DMS153 treated with DMSO at 0.1 percent for 48 hours (cell line): ENCODE data around the gene RBMS1.

ENCODE experiments used
- DNase-seq: peaks from one replicate; lab custom pipeline; 2025; ENCODE audit not compliant: unreplicated experiment; lab: John Stamatoyannopoulos, UW

Gene RBMS1

GRCh38 chr2:160288324-160288723 is 205.3 kb downstream of the RBMS1 start:
- DNase-seq = no peak

DNA sequence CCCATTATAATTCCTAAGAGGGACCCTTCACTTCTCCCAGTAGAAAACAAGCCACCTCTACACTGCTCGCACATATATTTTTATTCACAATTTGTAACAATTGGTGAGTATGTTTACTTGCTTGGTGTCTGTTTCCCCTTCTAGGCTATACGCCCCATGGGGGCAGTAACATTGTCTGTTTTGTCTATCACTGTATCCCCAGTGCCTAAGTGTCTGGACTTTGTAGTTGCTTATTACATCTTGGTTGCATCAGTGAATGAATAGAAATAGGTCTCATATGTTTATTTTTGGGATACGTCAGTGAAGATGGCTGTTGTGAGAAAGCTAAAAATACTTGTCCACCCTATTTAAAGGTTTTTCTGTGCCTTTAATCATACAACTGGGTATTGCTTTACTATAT is 206.1 kb downstream of the RBMS1 start:
- no peak for DNase-seq

GRCh38 chr2:160286551-160286950 is 207.1 kb downstream of the RBMS1 start:
- no peak for DNase-seq

DNA sequence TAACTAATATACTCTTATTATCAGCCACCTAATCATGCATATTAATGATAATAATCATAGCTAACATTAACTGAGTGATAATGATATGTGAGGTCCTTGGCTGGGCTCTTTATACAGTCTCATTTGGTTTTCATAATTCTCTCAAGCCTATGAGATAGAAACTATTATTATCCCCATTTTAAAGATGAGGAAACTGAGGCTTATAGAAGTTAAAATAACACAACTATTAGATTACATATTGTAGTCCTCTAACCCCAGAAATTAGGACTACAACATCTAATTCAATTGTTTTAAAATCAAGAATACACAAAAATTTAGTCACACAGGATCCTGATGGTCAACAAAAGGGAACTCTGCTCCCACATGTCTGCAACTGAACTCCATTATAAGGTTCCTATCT is 209.9 kb downstream of the RBMS1 start:
- DNase-seq = no peak

GRCh38 chr2:160282063-160282580 is 211.5 kb downstream of the RBMS1 start:
- no peak for DNase-seq

DNA sequence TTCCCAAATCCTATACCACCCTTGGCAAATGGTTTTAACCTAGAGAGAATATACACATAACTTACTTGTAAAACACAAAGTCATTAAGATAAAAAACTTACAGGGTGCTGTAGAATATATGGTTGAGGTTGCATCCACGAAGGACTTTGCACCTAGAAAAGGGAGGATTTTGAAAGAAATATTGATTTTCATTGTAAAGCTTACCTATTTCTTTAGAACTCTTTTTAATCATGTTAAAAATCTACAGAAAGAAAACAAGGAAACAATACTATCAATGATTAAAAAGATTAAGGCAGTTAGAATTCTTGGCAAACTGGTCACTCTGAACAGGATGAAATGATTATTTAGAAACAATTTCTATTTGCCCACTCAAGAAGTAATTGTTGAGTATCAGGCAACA is 212.4 kb downstream of the RBMS1 start:
- DNase-seq = no peak

DNA sequence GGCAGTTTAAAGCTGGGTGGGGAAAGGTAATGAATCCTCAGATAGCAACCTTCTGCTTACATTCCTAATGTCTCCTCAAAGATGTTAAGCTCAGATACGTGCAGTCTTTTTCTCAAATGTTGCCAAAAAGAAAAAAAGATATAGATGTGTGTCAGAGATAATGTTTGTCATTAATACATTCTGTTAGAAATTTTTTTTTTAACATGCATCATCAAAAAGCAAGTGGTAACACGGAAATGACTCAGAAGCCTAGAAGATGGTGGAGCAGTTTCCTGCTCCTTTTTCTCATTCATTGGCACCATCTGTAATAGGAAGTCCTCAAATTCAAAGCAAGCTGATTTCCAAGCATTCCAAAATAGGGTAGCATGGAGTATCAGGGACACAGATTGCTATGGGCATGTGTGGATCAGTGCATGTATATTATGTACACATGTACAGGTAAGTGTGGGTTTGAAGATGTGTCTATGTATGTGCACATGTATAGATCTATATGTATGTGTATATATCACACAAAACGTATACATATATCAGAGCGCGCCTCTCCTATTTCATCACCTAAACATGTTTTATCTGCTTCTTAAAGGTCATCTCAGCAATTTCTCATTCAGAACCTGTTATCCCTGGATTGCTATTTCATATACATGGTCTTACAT is 213.7 kb downstream of the RBMS1 start:
- no peak for DNase-seq

DNA sequence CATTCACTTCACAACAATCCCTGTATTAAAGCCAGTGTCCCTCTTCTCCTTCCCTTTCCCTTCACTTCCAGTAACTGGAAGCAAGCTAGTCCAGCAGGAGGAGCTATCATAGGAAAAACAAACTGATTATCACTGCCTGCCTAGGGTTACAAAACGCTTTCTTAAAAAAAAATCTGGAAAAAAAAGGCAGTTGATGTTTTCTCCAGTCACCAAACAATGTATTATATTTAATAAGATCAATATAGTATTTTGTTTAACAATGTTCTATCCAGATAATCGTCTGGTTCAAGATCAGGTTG is 214.8 kb downstream of the RBMS1 start:
- no peak for DNase-seq

DNA sequence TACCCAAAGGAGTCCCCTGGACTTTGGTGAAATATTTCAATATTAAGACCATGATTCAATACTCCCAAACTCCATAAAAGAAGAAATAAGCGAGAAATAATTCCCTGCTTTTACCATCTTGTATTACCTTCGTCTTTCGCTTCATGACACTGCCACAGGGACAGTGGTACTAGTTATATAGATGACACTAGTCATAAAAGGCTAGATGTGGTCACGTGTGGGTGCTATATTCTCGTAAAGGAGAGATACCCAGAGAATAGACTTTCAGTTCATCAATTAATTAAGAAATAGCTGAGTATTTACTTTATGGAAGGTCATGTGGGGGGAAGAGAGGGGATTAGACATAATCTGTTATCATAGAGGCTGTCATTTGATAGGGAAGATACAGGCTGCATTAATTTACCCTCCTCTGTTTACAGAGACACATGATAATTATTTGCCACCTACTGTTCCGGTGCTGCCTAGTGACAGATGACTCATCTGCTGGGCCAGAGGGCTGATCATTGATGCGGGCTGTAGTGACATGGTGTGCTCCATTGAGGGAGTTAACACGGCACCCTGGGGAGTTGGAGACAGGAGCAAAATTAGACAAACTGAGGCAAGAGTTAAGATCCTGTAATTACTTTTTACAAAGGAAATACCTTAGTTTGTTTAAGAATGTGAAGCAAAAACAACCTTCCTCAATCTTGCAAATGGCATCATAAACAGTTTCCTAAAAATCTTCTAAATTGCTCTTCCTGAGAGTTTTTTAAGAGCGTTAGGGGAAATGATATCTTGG is 215.3 kb downstream of the RBMS1 start:
- DNase-seq = no peak

DNA sequence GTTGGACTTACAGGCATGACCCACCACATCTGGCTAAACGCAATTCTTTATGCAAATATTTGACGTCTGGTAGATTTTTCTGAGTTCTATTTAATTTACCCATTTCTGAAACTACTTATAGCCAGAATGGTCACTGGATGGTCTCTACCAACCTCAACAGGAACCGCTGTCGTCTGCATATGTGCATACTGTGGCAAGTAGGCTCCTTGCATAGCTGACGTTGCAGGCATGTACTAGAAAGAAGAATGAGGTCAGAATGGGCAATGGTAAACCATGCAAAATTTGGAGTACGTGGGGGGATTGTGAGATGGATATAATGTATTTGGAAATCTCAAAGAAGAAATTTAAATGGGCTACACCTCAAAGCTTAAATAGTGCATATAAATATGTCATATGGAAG is 216.5 kb downstream of the RBMS1 start:
- DNase-seq = no peak

- DNase-seq = no peak
These were observed 218.0 kb downstream of the RBMS1 start for GRCh38 chr2:160275656-160276055.

DNA sequence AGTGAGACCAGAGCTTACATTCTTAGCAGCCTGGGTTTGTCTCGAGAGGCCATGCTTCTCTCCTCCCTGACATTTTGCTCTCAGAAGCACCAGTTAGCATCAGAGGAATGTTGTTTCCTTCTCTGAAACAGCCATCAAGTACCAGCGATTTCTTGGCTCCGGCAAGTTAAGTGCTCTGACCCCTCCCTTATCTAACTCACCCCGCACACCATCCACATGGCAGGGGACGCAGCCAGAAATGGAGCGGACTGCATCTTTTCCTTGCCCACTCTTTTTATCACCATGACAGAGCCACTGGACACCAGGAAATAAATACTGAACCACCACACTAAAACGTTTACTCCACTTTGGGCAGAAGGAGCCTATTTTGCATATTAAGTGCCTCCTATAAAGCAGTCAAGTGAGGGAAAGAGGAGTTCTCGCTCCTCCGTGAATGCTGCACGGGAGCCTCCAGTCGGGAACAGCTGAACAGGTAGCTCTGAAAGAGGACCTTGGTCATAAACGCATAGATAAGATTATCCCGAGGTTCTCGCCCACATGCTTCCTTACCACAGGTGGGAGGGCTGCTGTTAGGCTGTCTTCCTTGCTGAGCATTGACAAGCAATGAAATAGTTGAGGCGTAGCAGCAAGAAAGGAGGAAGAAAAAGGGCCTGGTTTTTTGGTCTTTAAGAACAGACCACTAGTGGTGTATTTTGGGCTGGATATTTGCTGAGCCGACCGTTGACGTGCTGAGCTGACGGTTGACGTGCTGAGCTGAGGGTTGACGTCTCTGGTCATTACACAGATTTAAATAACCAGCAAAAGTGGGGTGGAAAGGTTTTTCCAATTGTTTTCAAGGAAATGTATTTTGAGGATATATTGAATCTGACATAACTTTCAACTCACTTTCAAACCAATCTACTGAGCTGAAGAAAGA is 222.2 kb downstream of the RBMS1 start:
- DNase-seq = no peak

DNA sequence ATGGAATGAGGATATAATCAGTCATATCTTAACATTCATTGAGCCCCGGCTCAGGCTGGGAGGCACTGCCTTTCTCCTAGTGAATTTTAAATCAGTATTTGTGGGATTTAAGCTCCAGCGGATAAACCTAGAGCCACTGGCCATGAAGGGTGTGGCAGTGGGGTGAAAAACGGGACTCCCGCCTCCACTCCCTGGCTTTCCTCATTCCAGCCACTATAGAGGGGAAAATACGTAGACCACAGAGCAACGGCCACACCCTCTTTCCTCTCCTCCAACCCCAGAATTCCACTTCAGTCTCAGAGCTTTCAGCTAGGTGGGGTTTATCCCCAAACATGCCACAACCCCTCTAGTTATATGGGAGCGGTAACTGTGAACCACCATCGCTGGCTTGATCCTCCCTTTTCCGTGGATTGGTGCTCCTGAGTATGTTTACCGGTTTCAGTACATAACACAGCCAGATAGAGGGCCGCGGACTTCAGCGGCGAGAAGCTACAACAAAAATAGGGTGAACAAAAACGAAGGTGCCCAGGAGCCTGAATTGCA is 223.0 kb downstream of the RBMS1 start:
- peak; percentile 29 for DNase-seq

DNA sequence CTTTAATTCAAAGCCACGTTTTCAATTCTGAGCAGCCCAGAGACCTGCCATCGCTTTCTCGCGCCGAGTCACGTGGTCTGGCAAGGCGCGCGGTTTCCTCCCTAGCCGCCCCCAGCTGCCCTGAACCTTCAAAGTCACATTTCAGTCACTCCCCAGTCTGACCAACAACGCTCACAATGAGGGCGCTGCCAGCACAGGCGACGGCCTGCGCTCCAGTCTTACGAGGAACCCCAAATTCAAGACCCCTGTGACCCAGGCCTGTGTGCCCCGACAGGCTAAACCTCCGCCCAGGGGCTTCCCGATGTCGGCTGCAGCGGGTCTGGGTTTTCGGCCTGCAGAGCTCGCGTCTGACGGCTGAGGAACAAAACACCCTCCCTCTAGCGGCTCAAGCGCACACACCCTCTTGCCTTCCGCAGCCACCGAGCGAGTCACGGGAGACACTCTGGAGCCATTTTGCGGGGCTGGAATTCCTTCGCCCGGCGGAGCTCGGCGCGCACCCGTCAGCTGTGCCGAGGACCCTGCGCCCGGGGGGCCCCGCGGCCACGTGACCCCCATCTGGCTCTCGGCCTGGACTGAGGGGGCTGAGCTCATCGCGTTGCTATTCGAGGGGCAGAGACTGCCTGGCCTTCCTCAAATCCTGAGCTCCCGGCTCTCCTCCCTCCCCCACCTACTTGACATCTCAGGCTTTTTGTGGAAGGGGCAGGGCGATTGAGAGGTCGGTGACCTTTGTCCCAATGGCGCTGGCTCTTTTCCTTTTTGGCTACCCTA is 223.6 kb downstream of the RBMS1 start:
- DNase-seq = peak; percentile 82

- DNase-seq = no peak
These were observed 224.2 kb downstream of the RBMS1 start for GRCh38 chr2:160269365-160269764.

DNA sequence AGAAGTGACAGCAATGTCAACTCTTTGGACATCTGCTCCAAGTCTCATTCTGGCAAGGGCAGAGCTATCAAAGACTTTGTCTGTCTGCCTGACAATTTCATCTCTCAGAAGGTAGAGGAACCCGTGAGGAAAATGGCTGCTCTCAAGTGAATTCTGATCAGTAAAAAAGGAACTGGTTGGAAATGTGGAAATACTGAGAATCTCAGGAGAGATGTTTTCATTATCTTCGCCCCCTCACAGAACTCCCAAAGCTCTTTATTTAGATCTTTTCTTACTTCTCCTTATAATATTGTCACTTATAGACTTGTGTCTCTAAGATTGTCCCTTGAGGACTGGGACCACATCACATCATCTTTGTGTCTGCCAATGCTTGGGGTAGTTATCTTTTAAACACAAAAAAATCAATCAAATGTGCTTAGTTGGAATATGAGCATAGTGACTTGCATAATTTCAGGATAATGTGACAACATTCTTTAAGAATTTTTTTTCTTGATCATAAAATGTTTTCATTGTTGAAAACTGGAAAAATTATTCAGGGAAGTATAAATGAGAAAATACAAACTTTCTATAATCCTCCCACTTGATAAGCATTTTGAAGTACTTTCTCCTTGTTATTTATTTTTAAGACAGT is 225.3 kb downstream of the RBMS1 start:
- DNase-seq = no peak

GRCh38 chr2:160267692-160268091 is 225.9 kb downstream of the RBMS1 start:
- no peak for DNase-seq

DNA sequence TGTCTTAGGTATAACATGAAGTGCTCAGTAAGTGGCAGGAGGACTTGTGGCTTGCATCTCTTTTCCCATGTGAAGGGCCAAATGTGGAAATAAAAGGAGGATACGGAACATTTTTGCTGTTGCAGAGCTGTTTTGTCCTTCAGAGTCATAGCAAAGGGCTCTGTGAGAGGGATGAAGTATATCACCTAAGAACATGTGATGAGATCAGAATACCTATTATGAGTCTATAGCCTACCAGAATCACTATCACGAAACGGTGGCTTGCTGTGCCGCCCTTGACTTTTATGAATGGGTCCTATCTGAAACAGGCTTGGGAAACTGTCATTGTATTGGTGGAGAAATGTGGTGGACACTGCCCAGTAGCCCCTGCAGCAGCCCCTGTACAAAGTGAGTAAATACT is 226.6 kb downstream of the RBMS1 start:
- DNase-seq = no peak

DNA sequence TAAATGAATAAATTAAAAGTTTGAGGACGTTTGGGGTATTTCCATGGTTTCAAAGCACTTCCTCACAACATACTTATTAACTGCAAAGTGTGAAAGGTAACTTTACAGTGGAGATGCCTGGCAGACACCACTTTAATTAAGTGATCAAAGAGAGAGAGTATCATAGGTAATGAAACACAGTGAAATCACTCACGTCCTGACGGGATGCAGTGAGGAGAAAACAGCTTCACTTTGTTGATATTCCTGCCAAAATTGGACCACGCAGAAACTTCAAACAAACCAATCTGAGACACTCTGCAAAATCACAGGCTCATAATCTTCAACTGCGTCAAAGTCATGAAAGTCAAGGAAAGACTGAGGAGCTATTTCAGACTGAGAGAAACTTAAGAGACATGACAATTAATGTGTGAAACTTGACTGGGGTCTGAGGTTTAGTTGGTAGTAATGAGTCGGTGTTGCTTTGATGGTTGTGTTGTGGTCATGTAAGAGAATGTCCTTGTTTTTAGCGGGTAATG is 227.5 kb downstream of the RBMS1 start:
- DNase-seq = no peak

DNA sequence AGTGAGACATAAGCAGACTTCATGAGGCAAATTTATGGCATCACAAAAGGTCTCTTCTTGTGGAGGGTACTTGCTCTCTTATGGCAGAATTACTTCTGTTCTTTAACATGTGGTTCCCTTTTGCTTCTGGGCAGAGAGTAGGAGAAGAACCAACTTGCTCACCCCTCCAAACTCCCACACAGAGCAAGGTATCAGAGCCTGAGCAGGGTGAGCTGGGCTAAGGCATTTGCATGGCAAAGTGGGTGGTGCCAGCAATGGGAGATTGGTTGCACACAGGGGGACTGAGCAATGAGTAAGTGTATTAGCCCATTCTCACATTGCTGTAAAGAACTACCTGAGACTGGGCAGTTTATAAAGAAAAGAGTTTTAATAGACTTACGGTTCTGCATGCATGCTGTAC is 229.3 kb downstream of the RBMS1 start:
- DNase-seq = no peak
